Activated naive CD4-positive, alpha-beta T cell (primary cell): ENCODE results near the gene PLAAT4.
"Not testable (repeated sequence)": the region's sequence is repeated elsewhere in the genome, so short reads cannot be mapped to it uniquely, and the experiment has no call there.

Experiments
- DNase-seq, 4 experiments: peaks; one replicate each; lab custom pipeline; 2025; lab: John Stamatoyannopoulos, UW

Gene PLAAT4

DNA sequence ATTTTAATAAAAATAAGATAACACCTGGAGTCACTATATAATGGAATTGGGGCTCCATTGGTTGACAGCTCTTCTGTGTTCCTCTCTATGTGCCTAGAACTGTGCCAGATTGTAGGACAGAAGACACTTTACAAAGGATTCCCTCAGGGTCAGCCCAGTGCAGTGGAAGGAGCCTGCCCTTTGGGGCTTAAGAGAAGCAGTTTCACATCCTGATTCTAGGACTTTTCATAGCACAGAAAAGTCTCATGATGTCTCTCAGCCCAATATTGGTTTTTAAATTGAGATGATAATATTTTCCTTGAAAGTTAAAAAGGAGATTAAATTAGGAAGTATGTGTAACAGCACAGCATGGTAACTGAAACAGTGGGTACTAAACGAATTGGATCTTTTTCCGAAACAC lies 7.1 kb downstream of the PLAAT4 start:
- DNase-seq = no peak

DNA sequence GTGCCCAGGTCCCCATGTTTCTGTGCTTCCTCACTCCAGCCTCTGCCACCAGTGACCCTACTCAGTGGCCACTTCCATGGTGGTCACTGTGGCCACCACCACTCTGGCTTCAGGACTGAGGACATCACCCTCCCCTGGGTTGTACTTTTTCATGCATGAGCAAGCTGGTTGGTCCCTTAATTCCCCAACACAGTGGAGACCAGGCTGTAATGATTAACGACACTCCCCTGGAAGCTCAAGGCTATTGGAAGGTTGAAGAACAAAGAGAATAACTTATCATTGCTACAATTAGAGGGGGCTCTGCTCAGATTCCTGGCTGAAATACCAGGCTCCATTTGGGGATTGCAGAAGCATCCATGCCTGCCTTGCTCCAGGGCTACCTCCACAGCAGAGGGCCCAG lies 10.5 kb downstream of the PLAAT4 start:
- no peak for DNase-seq

- no peak for DNase-seq
These were observed 11.6 kb downstream of the PLAAT4 start for GRCh38 chr11:63548178-63548577.

DNA sequence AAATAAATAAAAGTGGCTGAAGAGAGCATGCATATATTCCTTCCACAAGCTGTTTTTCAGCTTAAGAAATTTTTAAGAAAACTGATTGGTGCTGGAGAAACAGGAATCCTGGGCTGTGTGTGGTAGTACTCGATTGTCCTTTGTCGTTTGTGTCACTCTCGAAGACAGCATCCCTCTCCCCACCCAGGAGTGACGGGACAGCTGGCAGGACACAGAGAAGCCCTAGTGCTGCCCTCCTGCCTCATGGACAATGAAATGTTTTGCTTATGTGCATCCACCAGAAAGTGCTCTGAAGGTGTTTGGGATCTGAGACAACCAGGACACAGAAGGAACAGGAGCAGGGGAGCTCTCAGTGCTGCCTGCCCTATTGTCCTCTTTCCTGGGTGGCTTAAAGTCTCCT lies 12.8 kb downstream of the PLAAT4 start:
- no peak for DNase-seq

DNA sequence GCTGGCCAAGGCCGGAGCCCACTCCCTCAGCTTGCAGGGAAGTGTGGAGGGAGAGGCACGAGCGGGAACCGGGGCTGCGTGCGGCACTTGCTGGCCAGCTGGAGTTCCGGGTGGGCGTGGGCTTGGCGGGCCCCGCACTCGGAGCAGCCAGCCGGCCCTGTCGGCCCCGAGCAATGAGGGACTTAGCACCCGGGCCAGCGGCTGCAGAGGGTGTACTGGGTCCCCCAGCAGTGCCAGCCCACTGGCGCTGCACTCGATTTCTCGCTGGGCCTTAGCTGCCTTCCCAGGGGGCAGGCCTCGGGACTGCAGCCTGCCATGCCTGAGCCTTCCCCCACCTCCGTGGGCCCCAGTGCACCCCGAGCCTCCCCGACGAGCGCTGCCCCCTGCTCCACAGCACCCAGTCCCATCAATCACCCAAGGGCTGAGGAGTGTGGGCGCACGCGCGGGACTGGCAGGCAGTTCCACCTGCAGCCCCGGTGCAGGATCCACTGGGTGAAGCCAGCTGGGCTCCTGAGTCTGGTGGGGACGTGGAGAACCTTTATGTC lies 13.6 kb downstream of the PLAAT4 start:
- DNase-seq = not testable (repeated sequence)

DNA sequence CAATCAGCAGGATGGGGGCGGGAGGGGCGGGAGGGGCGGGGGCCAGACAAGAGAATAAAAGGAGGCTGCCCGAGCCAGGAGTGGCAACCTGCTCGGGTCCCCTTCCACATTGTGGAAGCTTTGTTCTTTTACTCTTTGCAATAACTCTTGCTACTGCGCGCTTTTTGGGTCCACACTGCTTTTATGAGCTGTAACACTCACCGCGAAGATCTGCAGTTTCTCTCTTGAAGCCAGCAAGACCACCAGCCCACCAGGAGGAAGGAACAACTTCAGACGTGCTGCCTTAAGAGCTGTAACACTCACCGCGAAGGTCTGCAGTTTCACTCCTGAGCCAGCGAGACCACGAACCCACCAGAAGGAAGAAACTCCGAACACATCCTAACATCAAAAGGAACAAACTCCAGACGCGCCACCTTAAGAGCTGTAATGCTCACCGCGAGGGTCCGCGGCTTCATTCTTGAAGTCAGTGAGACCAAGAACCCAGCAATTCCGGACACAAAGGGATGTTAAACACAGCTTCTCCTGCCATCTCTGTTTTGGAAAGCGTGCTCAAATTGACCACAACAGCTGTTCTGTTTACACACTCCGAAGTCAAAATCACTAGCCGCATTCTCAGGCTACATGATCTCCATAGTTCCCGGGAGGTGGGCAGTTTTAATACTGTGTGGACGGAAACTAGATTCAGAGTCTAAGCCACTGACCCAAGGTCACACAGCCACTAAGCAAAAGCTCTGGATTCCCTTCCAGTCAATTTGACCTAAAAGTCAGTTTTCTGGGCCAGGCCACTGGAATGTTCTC lies 14.7 kb downstream of the PLAAT4 start:
- DNase-seq = no peak

GRCh38 chr11:63551889-63552266 lies 15.3 kb downstream of the PLAAT4 start:
- no peak for DNase-seq

- no peak for DNase-seq
These were observed 16.3 kb downstream of the PLAAT4 start for GRCh38 chr11:63552921-63553320.

GRCh38 chr11:63553759-63554158 lies 17.2 kb downstream of the PLAAT4 start:
- peak in 2 of 4 experiments; percentile 39 to 40 for DNase-seq

DNA sequence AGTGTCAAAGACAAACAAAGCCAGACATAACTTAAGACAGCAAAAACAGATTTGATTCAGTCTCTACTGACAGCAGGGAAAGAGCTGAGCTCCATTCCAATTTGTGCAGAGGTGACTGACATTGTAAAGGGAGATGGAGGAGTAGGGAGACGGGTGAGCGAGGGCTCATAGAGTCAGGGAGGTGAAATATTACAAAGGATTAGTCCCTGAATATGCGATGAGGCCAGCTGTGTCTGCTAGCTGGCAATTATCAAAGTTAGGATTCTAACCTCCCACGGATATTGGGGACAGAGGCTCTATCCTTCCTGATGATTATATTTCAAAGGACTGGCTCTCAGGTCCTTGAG lies 18.2 kb downstream of the PLAAT4 start:
- no peak for DNase-seq

DNA sequence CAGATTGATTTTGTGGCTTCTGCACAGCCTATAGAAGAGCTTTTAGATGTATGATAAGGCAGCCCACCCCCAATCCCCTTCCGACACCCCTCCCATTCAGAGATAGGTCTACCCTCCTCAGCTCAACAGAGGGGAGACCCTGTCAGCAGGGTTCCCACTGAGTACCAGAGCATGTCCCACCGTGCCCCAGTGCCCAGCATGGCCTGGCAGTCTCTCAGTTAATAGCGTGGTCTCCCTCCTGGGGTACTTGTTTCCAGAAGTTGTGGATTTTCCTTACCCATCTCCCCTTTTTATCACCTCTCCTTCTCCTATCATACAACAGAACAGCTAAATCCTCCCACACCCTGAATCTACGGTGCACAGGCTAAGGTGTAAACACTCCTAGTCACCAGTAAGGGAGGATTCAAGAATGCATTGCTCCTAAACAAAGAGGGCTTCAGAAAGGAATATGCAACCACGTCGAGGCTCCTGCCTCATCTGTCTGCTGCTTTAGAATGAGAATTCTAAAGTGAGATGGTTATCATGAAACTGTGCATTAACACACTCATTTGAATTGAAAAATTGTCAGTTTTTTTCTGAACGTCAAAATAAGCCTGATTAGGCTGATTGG lies 19.9 kb downstream of the PLAAT4 start:
- DNase-seq = no peak

- no peak for DNase-seq
These were observed 21.0 kb downstream of the PLAAT4 start for GRCh38 chr11:63557570-63557969.

- DNase-seq = no peak
These were observed 22.0 kb downstream of the PLAAT4 start for GRCh38 chr11:63558459-63559157.

GRCh38 chr11:63560506-63561180 lies 24.0 kb downstream of the PLAAT4 start:
- peak in 1 of 4 experiments; percentile 38 for DNase-seq

GRCh38 chr11:63563201-63564055 lies 26.8 kb downstream of the PLAAT4 start, which contains the start of gene PLAAT2:
PLAAT2 (minus strand) TSS chr11:63563379; CDS start chr11:63563324, 55 bp downstream.
- no peak for DNase-seq

- DNase-seq = no peak
These were observed 27.6 kb downstream of the PLAAT4 start for GRCh38 chr11:63564056-63564774.

DNA sequence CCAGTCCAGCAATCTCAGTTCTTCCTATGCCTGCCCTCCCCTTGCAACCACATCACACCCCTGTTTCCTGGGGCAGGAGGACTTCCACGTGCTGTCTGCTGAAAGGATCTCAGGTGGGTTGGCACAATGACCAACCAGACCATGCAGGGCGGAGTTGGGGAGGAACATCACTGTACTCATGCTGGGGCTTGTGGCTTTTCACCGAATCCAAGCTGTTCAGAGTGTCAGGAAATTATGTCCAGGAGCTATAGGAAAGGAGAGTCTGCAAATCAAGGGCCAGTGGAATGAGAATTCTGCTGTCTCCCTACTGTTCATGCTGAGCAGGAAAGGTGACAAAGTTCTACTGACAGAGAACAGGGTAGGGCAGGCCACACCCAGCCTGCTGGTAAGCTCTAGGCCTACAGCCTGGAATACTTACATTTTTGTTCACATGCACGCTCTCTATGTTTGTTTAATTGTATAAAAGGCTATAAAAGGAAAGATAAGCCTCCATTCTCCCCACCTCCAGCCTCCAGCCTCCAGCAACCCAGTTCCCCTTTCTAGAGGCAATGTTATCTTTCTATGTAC lies 28.3 kb downstream of the PLAAT4 start:
- no peak for DNase-seq

DNA sequence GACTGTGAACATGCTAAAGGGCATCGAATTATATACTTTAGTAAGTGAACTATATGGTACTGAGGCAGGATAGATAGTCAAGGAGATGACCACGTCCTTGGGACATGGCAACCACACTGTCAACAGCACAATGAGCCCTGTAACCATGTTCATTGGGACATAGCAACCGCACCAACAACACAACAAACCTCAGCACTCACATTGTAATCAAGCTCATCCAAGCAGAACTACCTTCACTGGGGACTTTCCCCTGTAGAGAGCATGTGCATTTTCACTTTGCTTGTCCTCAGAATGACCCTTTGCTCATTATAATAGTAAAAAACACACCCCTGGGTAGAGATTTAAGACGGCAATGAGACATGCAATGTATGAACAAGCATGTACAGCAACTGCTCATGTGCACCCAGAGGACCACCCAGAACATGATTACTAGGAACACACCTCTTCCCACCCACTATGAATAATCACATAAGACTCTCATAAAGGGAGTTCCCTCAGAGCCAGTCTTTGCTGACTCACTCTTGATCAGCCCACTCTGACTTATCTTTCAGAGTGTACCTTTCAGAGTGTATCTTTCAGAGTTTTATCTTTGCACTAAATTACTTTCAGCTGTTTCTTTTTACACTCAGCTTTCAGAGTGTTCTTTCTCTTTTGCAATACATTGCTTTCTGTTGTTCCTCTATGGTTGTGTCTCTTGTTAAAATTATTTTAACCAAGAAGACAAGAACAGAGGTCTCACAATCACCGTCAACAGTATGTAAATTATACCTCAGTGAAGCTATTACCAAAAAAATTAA lies 30.6 kb downstream of the PLAAT4 start:
- DNase-seq = no peak

GRCh38 chr11:63569570-63569969 lies 33.0 kb downstream of the PLAAT4 start:
- DNase-seq = no peak
